HL-60/S4 treated with phorbol 12-myristate 13-acetate at 8.2 ng/mL for 4 days and 3 days (cell line): ENCODE measurements around the gene ABHD6.

Experiments
- in situ Hi-C: fragments of 300-500 bp; cut with MboI; formaldehyde crosslinking; loops from 2 replicates; pipeline ENCODE4 v1.15.0; 2022; ENCODE audit warnings: low sequenced_read_pairs

The ABHD6 gene

DNA sequence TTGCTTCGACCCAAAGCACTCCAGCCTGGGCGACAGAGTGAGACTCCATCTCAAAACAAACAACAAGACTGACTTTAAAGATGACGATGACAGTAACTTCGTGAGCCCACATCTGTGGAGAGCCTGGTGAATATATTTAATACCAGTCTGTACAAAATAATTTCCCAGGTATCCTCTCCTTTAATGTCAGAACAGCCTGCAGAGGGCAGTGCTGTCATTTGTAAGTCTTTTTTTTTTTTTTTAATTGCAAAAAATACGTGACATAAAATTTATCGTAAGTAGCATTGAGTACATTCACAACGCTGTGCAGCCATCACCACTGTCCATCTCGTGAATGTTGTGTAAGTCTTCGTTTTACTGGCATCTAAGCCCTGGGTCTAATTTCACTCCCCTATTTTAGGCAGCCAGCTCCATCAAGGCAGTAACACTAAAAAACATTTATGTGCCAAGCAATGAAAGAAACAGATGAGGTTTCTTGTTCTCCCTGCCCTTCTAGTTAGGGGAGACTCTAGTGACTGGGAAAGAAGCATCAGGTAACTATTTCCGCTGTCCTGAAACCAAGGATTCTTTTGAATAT, 70.1 kb downstream of the ABHD6 start:
- in situ Hi-C loops: loop anchor here (10.0 to 25.0 kb wide), 2 partner anchors 123 to 330 kb away; no protein-coding TSS in a partner anchor

DNA sequence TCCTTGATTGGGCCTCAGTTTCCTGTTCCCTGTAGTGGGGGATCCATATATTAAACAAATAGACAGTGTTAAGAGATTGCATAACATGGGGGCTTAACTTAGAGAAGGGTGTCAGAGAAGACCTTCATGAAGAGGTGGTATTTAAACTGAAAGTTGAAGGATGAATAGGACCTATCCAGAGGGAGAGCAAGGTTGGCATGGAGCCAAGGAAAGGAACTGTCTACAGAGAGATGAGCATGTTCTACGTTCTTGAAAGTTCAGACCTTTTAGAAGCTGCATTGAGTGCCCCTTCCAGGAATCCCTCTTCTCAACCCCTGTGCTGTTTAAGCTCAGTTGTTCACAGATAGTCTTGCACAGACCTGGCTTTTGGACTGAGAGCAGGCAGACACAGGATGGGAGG, 71.1 kb downstream of the ABHD6 start:
- in situ Hi-C loops: loop anchor here (10.0 to 25.0 kb wide), 2 partner anchors 124 to 329 kb away; no protein-coding TSS in a partner anchor

DNA sequence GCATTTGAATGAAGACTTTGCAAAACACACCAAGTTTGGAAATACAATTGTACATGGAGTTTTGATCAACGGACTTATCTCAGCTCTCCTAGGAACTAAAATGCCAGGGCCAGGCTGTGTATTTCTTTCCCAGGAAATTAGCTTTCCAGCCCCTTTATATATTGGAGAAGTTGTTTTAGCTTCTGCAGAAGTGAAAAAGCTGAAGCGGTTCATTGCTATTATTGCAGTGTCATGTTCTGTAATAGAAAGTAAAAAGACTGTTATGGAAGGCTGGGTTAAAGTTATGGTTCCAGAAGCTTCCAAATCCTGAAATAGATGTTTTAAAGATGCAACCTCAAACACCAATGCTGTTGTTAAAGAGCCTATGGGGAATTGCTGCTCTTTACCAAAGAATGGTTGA, 80.2 kb downstream of the ABHD6 start:
- in situ Hi-C loops: loop anchor here (25.0 kb wide), 1 partner anchor 319 kb away; no protein-coding TSS in a partner anchor

DNA sequence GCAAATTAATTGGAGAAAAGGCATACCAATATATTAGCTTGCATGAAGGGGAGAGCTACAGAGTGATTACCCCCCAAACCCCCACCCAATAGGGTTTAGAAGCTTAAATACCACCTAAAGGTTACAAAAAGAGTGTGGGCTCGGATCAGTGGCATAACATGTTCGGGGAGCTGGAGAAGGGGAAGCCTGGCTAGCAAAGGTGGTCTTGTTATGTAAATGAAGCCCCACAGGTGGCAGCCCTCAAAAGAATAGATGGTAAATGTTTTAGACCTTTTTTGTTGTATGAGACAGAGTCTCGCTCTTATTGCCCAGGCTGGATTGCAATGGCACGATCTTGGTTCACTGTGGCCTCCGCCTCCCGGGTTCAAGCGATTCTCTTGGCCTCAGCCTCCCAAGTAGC, 84.2 kb downstream of the ABHD6 start:
- in situ Hi-C loops: loop anchor here (10.0 to 25.0 kb wide), 2 partner anchors 93 to 316 kb away; no protein-coding TSS in a partner anchor

DNA sequence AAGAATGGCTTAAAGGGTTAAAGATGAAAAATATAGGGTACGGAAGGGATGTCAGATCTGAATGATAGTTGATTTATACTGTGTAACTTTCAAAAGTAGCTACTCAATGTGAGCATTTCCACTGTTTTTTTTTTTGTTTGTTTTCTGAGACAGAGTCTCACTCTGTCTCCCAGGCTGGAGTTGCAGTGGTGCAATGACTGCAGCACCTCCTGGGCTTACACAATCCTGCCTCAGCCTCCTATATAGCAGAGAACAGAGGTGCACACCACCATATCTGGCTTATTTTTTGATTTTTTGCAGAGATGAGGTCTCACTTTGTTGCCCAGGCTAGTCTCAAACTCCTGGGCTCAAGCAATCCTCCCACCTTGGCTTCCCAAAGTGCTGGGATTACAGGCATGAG, 85.2 kb downstream of the ABHD6 start:
- in situ Hi-C loops: loop anchor here (10.0 to 25.0 kb wide), 2 partner anchors 92 to 315 kb away; no protein-coding TSS in a partner anchor

DNA sequence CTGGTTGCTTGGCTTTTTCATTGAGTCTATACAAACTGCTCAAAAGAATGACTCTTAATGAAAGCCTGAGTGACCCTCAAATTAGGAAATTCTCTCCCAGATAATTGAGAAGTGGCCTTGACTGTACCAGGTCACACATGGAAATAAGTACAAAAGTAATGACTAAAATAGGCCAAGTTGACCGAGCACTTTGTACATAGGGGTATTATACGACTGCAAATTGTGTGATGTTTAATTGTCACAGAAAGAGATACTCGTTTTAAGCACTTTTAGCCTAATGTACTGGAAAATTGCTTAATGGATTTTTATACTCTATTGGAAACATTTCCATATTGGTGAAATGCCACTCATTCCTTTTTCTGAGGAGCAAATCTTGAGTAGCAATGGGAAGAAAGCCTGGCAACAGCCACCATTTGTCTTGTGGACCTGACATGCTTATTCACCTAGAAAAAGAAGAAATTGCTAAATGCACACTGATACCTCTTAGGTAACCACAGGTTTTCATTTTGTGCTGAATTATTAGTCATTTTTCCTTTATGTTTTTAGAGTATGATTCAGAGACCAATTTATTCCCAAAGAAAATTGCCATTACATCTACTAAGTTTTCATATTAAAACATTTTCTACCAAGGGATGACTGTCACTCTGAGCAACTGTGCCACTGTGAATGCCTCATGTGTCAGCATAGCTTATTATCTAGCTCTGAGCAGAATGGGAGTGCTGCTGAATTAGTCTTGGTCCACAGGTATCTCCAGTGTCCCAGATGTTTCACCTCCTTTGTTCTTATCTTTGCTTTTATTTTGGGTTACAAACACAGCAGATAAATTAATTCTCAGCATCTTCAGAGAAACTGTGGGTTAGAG, 86.2 kb downstream of the ABHD6 start:
- in situ Hi-C loops: loop anchor here (10.0 to 25.0 kb wide), 2 partner anchors 91 to 314 kb away; no protein-coding TSS in a partner anchor

DNA sequence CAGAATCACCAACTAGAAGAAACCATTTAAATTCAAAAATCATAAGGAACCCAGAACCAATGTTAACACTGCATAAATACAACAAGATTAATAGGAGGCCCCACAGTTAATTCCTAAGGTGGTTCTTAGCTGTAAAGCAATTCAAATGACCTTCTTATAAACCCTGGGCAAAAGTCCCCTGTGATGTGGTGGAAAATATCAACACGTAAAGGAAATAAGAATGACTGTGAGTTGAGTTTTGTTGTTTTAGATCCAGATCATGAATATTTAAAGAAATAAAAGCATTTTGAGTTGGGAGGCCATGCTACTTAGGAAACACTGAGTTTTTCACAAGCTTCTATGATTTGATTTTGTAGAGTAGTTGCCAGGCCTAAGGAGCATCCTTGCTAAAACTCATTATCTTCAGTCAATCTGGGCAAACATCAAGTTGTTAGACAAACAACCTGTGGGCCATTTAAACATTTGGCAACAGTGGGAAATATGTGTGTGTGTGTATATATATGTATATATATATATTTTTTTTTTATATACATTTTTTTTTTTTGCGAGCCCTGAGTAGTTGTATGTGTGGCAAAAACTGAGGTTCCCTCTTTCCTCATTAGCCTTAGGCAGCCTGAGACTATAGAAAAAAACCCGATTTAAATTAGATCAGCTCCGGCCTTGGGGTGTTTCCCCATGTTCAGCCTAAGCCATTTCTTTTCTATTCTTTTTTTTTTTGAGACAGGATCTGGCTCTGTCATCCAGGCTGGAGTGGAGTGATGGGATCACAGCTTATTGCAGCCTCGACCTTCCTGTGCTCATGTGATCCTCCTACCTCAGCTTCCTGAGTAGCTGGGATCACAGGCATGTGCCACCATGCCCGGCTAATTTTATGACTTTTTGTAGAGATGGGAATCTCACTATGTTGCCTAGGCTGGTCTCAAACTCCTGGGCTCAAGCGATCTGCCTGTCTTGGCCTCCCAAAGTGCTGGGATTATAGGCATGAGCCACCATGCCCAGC, 87.1 kb downstream of the ABHD6 start:
- in situ Hi-C loops: loop anchor here (10.0 to 25.0 kb wide), 2 partner anchors 90 to 313 kb away; no protein-coding TSS in a partner anchor

DNA sequence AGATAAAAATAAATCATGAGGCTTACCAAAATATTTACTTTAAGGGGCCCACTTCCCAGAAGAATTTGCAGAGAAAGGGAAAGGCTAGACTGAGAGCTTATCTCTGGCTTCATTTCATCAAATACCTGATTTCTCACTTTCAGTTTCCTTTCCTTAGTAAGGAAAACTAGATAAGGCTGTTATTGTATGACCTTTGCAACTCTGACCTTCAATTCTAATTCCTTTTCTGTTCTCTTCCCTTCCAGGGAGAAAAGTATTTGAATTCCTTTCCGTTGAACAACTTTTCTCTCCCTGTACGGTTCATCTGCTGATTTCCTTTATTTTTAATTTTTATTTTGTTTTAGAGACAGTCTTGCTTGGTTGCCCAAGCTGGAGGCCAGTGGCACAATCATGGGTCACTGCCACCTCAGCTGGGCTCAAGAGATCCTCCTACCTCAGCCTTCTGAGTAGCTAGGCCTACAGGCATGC, 88.0 kb downstream of the ABHD6 start:
- in situ Hi-C loops: loop anchor here (10.0 kb wide), 1 partner anchor 89 kb away; no protein-coding TSS in a partner anchor

DNA sequence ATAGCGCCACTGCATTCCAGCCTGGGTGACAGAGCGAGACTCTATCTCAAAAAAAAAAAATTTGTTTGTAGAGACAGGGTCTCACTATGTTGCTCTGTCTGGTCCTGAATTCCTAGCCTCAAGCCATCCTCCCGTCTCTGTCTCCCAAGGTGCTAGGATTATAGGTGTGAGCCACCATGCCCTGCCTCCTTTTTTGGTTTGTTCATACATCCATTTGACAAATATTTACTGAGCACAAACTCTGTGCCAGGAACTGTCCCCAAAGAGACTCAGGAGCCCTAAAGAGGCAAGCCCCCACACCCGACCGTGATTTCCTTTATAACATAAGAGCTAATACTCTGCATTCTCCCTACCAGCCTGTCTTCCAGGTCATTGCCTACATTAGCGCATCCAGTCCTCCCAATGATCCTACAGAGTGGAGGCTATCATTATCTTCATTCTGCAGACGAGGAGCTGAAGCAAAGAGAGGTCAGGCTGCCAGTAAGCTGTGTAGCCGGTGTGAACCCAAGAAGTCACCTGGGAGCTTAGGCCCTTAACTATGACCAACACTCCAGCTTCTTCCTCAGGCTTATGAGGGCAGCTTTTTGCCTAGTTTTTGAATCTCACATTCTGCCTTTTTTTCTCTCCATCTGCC, 88.8 kb downstream of the ABHD6 start:
- in situ Hi-C loops: loop anchor here (10.0 kb wide), 1 partner anchor 88 kb away; no protein-coding TSS in a partner anchor

DNA sequence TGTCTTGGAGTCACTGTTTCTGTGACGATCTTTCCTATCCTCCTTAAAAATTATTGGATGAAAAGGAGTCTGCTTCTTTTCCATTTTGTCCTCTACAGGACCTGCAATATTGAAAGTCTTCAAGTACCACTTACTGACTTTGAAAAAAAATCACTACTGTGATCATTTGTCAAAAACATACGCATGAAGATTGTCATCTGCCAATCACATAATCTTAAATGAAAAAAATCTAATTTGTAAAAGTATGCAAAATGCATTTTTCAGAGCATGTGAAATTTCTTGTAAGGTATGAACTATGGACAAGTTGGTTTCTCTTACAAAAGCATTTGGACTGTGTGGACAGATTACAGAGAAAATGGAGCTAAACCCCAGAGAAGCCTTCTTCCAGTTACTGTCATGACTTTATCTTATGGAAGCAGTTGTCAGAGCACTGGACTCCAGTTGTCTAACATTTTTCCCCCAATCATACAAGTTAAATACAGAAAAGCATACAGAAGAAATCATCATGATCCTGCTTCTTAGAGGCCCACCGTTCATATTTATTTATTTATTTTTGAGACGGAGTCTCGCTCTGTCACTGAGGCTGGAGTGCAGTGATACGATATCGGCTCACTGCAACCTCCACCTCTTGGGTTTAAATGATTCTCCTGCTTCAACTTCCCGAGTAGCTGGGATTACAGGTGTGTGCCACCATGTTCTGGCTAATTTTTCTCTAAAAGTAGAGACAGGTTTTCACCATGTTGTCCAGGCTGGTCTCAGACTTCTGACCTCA, 91.7 kb downstream of the ABHD6 start:
- in situ Hi-C loops: loop anchor here (10.0 kb wide), 1 partner anchor 85 kb away; no protein-coding TSS in a partner anchor

DNA sequence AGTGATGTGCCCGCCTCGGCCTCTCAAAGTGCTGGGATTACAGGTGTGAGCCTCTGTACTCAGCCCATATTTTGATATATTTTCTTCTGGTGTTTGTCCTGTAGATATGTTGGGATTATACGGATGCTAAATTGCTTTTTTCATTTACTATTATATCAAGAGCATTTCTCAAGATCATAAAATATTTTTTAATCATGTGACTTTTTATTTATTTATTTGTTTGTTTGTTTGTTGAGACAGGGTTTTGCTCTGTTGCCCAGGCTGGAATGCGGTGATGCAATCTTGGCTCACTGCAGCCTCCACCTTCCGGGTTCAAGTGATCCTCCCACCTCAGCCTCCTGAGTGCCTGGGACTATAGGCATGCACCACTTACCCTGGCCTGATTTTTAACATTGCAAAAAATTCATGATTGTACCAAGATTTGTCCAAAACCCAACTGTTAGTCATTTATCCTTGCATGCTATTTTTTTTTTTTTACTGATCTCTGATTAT, 92.4 kb downstream of the ABHD6 start:
- in situ Hi-C loops: loop anchor here (10.0 kb wide), 1 partner anchor 85 kb away; no protein-coding TSS in a partner anchor

DNA sequence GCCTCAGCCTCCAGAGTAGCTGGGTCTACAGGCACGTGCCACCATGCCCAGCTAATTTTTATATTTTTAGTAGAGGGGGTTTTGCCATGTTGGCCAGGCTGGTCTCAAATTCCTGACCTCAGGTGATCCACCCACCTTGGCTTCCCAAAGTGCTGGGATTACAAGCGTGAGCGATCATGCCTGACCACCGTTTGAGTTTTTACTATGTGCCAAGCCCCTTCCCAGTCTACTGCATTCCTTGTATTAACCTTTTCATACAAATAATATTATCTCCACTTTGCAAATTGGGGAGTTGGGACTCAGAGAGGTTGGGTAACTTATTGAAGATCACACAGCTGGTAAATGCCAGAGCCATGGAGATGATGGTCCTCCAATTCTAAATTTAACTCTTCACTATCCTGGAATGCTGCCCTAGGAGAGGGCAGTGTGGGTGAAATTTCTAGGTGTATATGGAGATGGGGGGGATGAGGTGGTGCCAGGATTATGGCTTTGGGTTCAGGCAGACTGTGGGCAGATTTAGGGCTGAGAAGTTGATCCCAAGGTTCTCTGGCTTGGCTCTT, 94.1 kb downstream of the ABHD6 start:
- in situ Hi-C loops: no loop called here

DNA sequence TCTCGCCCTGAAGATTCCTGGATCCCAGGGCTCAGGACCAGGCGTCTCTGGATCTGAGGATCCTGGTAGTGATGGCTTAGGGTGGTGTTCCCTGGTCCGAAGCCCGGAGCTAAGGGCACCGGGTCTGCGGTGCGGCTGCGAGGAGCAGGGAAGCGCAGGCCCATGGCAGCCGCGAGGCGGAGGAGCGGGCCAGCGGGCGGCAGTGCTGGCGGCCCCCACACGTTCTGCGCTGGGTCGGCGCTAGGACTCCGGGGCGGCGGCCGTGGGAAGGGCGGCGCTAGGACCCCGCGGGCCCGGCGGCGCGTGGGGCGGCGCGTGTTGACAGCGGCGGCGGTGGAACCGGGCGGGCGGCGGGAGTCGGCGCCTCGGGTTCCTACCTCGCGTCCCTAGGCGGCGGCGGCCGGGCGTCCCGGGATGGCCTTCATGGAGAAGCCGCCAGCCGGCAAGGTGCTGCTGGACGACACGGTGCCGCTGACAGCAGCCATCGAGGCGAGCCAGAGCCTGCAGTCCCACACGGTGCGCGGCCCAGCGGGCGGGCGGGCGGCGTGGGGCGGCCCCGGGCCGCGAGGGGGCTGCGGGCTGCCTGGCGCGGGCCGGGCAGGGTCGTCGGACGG, 95.1 kb downstream of the ABHD6 start, which contains the start of gene PXK:
TSS of gene PXK (plus strand) at position 318 of the 614 bp plus-strand sequence. CDS start at position 415, 97 bp downstream.
- in situ Hi-C loops: no loop called here

DNA sequence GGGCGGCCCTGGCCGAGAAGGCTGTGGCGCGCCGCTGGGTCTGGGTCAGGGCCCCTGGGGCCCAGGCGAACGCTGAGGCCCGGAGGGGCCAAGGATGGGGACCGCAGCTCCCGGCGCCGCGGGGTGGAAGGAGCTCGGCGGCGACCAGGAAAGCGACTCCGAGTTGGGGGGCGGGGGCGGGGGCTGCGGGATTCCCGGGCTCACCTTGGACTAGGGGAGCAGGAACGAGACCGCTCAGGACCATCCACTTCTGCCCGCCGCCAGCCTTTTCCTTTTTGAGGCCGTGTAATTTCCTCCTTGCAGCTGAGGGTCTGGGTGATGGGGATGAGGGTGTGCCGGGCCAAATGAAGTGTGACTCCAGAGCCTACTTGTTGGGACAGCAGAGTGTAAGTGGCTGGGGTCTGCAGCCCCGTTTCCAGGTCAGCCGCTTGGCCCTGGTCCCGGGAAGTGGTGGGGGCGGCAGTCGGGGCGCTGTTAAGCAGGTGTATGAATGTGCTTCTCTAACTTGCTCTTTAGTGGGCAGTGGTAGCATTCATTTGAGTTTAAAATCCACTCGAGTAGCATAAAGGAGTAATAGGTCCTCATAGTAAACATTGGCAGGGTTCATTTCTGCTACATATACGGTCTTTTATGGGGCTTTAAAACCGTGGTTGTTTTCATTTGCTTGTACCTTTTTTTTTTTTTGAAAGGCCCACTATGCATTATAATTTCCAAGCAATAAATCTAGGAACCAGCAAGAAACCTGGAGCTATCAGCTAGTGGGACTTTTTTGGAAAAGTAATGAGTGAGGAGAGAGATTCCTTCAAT, 95.8 kb downstream of the ABHD6 start:
- in situ Hi-C loops: no loop called here

DNA sequence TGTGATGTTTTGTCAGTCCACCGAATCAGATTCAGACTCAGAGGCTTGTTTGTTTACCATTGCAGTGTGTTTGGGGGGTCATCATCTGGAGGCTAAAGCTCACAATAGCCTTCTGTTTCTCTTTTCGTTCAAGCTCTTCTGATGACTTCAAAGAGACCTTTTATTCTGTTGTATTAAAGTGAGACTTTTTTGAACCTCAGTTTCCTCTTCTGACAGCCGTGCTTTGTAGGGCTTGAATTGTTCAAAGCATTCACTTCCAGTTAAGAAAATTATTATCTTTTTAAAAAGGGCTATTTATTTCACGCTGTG, 96.4 kb downstream of the ABHD6 start:
- in situ Hi-C loops: no loop called here

DNA sequence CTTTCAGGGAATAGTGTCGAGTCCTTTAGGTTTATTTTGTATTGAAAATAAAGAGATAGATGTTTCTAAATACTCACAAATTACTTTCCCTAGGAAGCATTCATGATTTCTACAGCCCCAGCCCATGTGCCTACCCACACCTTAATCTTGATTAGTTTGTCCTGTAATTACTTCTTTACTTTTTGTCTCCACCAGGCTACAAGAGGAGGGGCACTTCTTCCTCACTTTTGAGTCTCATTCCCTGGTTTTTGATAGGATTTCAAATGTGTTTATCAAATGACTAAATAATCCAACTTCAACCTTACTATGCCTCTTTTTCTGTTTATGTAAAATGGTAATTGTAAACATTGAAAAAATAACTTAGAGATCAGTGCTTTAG, 96.9 kb downstream of the ABHD6 start:
- in situ Hi-C loops: no loop called here

DNA sequence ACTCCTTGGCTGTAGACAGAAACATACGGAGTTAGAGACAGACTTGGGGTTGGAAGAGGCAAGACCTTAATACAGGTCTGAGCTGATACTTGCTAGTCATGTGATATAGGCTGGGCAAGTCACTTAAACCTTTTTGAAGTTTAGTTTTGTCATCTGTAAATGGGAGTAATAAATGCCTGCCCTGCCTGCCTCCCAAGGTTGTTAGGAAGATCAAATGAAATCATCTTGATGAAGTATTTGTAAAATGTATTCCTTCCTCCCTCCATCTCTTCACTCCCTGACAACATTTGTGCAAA, 98.0 kb downstream of the ABHD6 start:
- in situ Hi-C loops: no loop called here
